NB4 (cell line): ENCODE results near the gene CARMIL1.

Experiments
- CTCF ChIP-seq: IDR thresholded peaks from one replicate; pipeline ENCODE4 v1.5.1; 2012; ENCODE audit warnings: low read depth, low read length
- POLR2A ChIP-seq: IDR thresholded peaks from 2 replicates; pipeline ENCODE4 v1.6.1; 2011; ENCODE audit warnings: mild to moderate bottlenecking; ENCODE audit not compliant: insufficient read length; ENCODE audit errors: extremely low read depth

GRCh38 chr6:25640446-25640845 lies 361.3 kb downstream of the CARMIL1 start:
- TF ChIP-seq CTCF (no peak), POLR2A (no peak)
